Common myeloid progenitor, CD34-positive (primary cell): Measurements from ENCODE around the gene SAMD4A.

ENCODE experiments used
- CTCF ChIA-PET: fragments of 350-600 bp; sonication (Branson Sonifier 250); formaldehyde crosslinking; loops from one replicate; lab custom pipeline; 2021; ENCODE audit warnings: antibody characterized with exemption; lab: Charles Lee
- POLR2A ChIA-PET: fragments of 350-600 bp; sonication (Branson Sonifier 250); formaldehyde crosslinking; loops from one replicate; lab custom pipeline; 2021; ENCODE audit warnings: antibody characterized with exemption; lab: Charles Lee
- DNase-seq, 3 donors: peaks; one replicate each; pipeline versions ENCODE4 v3.0.0 to v3.0.0-alpha.2; 2013
- H3K27ac ChIP-seq, 2 experiments: 1 replicate in 1 of 2; 2 replicates in 1 of 2; pipeline ENCODE4 v1.7.0; 2013; ENCODE audit warnings: inconsistent platforms in 2 of 2, low read length in 2 of 2, mild to moderate bottlenecking in 2 of 2, low read depth in 1 of 2, moderate library complexity in 1 of 2; ENCODE audit not compliant: severe bottlenecking in 2 of 2, insufficient read depth in 1 of 2, poor library complexity in 1 of 2
- H3K27me3 ChIP-seq, 5 experiments: replicated peaks in 2 of 5; 1 replicate in 3 of 5; 2 replicates in 2 of 5; pipeline versions ENCODE4 v1.6.1 to v1.7.0; 2013; ENCODE audit warnings: low read length in 4 of 5, mild to moderate bottlenecking in 2 of 5, moderate library complexity in 2 of 5, inconsistent platforms in 1 of 5; ENCODE audit not compliant: insufficient read depth in 5 of 5, control insufficient read depth in 4 of 5
- H3K36me3 ChIP-seq, 4 experiments: 1 replicate in 2 of 4; 2 replicates in 2 of 4; pipeline versions ENCODE4 v1.6.1 to v1.7.0; 2013; ENCODE audit warnings: low read length in 3 of 4, control low read depth in 1 of 4, mild to moderate bottlenecking in 1 of 4; ENCODE audit not compliant: control insufficient read depth in 4 of 4, insufficient read depth in 4 of 4
- H3K4me1 ChIP-seq, 4 experiments: 1 replicate in 3 of 4; 2 replicates in 1 of 4; pipeline versions ENCODE4 v1.6.1 to v1.7.1; 2013; ENCODE audit warnings: low read length in 3 of 4, mild to moderate bottlenecking in 3 of 4, control low read depth in 1 of 4, inconsistent platforms in 1 of 4, moderate library complexity in 1 of 4; ENCODE audit not compliant: control insufficient read depth in 4 of 4, insufficient read depth in 4 of 4; ENCODE audit errors: control extremely low read depth in 1 of 4
- H3K4me3 ChIP-seq, 7 experiments: 1 replicate in 4 of 7; 2 replicates in 3 of 7; pipeline versions ENCODE4 v1.5.1 to v1.7.0; 2013; ENCODE audit warnings: mild to moderate bottlenecking in 7 of 7, low read length in 6 of 7, moderate library complexity in 6 of 7, inconsistent platforms in 2 of 7, low read depth in 2 of 7, control low read depth in 1 of 7; ENCODE audit not compliant: insufficient read depth in 4 of 7, control insufficient read depth in 1 of 7; ENCODE audit errors: extremely low read depth in 1 of 7
- H3K9me3 ChIP-seq, 5 experiments: 1 replicate in 4 of 5; 2 replicates in 1 of 5; pipeline versions ENCODE4 v1.6.1 to v1.7.1; 2013; ENCODE audit warnings: low read length in 4 of 5, mild to moderate bottlenecking in 2 of 5, inconsistent platforms in 1 of 5, low read depth in 1 of 5, moderate library complexity in 1 of 5; ENCODE audit not compliant: control insufficient read depth in 4 of 5, insufficient read depth in 2 of 5; ENCODE audit errors: control extremely low read depth in 1 of 5
- WGBS: methylation state at CpG from one replicate; pipeline ENCODE4 v1.1.5; 2013; ENCODE audit not compliant: insufficient coverage; 5-methylcytosine and 5-hydroxymethylcytosine counted together

Gene SAMD4A

DNA sequence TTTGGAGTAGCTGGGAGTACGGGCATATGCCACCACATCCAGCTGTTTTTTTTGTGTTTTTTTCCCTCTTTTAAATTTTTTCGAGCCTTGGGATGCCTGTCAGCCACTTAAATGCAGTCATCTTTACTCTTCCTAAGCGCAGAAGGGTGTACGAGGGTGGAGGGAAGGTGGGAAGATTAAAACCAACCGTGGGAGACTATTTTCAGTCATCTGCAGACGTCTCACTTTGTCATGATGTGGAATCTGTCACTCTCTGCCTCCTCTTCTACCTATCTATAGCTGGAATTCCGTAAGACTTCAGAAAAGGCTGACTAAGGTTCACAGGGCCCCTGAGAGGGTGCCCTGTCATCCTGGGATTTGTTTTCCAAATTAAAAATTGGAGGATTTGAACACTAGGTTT is 105.3 kb downstream of the SAMD4A start:
- DNase-seq: no peak
- H3K36me3 ChIP-seq: no peaks in the 10 kb centered on the region
- no peak overlapping the region for H3K4me3 ChIP-seq
- no peaks in the 10 kb centered on the region for H3K9me3 ChIP-seq
- CTCF ChIA-PET: interaction anchor here (1.0 to 1.5 kb wide), 3 partner anchors 9 to 39 kb away, joined by 4 to 5 read pairs (median 4); no protein-coding TSS in a partner anchor
- H3K4me1 ChIP-seq: peaks cover 3 to 7% (median 7%) of the 10 kb centered on the region in 4 experiments
- WGBS: 96% methylated on average over 5 of the region's 7 CpGs
- POLR2A ChIA-PET: no interaction called here
- no peaks in the 10 kb centered on the region for H3K27me3 ChIP-seq
- H3K27ac ChIP-seq: no peak overlapping the region

- H3K9me3 ChIP-seq: no peaks in the 10 kb centered on the region
- peaks cover 4 to 7% (median 7%) of the 10 kb centered on the region in 4 experiments for H3K4me1 ChIP-seq
- 91% methylated on average over 5 of the region's 5 CpGs for WGBS
- no peaks in the 10 kb centered on the region for H3K36me3 ChIP-seq
- ChIA-PET CTCF (interaction anchor here (1.0 to 1.5 kb wide), 3 partner anchors 9 to 18 kb away, joined by 4 to 5 read pairs (median 5); no protein-coding TSS in a partner anchor), POLR2A (no interaction called here)
- no peak for DNase-seq
- H3K27me3 ChIP-seq: no peaks in the 10 kb centered on the region
- H3K27ac ChIP-seq: no peak overlapping the region
- no peak overlapping the region for H3K4me3 ChIP-seq
Measured at GRCh38 chr14:54672688-54673087, 105.8 kb downstream of the SAMD4A start.

GRCh38 chr14:54673193-54674045 is 106.5 kb downstream of the SAMD4A start:
- no peak for DNase-seq
- CTCF ChIA-PET: interaction anchor here (1.0 to 1.5 kb wide), 5 partner anchors 10 to 91 kb away, joined by 3 to 5 read pairs (median 4); no protein-coding TSS in a partner anchor
- POLR2A ChIA-PET: no interaction called here
- WGBS: 96% methylated on average over 10 of the region's 13 CpGs
- H3K9me3 ChIP-seq: no peaks in the 10 kb centered on the region
- H3K4me3 ChIP-seq: no peak overlapping the region
- H3K27ac ChIP-seq: no peak overlapping the region
- H3K4me1 ChIP-seq: peaks cover 4 to 7% (median 7%) of the 10 kb centered on the region in 4 experiments
- H3K36me3 ChIP-seq: no peaks in the 10 kb centered on the region
- no peaks in the 10 kb centered on the region for H3K27me3 ChIP-seq

GRCh38 chr14:54674046-54674741 is 107.3 kb downstream of the SAMD4A start:
- ChIA-PET CTCF (interaction anchor here (1.1 to 1.3 kb wide), 4 partner anchors 10 to 90 kb away, joined by 3 to 5 read pairs (median 3); no protein-coding TSS in a partner anchor), POLR2A (no interaction called here)
- Histone ChIP-seq H3K36me3 (no peaks in the 10 kb centered on the region), H3K4me3 (no peak overlapping the region), H3K9me3 (no peaks in the 10 kb centered on the region), H3K4me1 (peaks cover 4 to 7% (median 7%) of the 10 kb centered on the region in 4 experiments), H3K27me3 (no peaks in the 10 kb centered on the region), H3K27ac (no peak overlapping the region)
- WGBS: 60% methylated on average over 2 of the region's 3 CpGs
- DNase-seq: no peak

GRCh38 chr14:54675236-54676128 is 108.6 kb downstream of the SAMD4A start:
- peaks cover 4 to 7% (median 5%) of the 10 kb centered on the region in 4 experiments for H3K4me1 ChIP-seq
- no peak overlapping the region for H3K27ac ChIP-seq
- H3K4me3 ChIP-seq: no peak overlapping the region
- H3K9me3 ChIP-seq: no peaks in the 10 kb centered on the region
- 97% methylated on average over 5 of the region's 11 CpGs for WGBS
- POLR2A ChIA-PET: no interaction called here
- CTCF ChIA-PET: interaction anchor here (0.5 to 1.1 kb wide), 5 partner anchors 9 to 112 kb away, joined by 3 to 5 read pairs (median 3); no protein-coding TSS in a partner anchor
- H3K36me3 ChIP-seq: no peaks in the 10 kb centered on the region
- DNase-seq: no peak
- no peaks in the 10 kb centered on the region for H3K27me3 ChIP-seq

- Histone ChIP-seq H3K4me3 (no peak overlapping the region), H3K36me3 (no peaks in the 10 kb centered on the region), H3K27me3 (no peaks in the 10 kb centered on the region), H3K27ac (no peak overlapping the region), H3K9me3 (no peaks in the 10 kb centered on the region), H3K4me1 (peaks cover 4 to 14% (median 10%) of the 10 kb centered on the region in 4 experiments)
- no peak for DNase-seq
- 53% methylated on average over 10 of the region's 11 CpGs for WGBS
- ChIA-PET CTCF (interaction anchor here (1.7 kb wide), 1 partner anchor 8 kb away, joined by 4 read pairs; no protein-coding TSS in a partner anchor), POLR2A (no interaction called here)
Measured at GRCh38 chr14:54676812-54677708, 110.1 kb downstream of the SAMD4A start.
